Peyer's patch (tissue), 4 donors: ENCODE measurements around the gene TRUB2.

ENCODE experiments used
- POLR2A ChIP-seq, 2 donors: fragments of 450-650 bp; IDR thresholded peaks; one replicate each; pipeline ENCODE4 v1.5.1; 2017; ENCODE audit warnings: antibody characterized with exemption in 2 of 2, mild to moderate bottlenecking in 2 of 2, moderate library complexity in 2 of 2
- TF ChIP-seq, protein P1 (sequence below), 6 experiments: fragments of 450-650 bp in 4 of 6; fragments of 200-600 bp in 2 of 6; sonication (generic) in 1 of 6; IDR thresholded peaks; one replicate each; pipeline ENCODE4 v1.5.1; 2017 to 2019; ENCODE audit warnings: antibody characterized with exemption in 6 of 6, mild to moderate bottlenecking in 3 of 6, moderate library complexity in 1 of 6

GRCh38 chr9:128266868-128267590, 55.2 kb downstream of the TRUB2 start:
- TF ChIP-seq, protein P1, sequence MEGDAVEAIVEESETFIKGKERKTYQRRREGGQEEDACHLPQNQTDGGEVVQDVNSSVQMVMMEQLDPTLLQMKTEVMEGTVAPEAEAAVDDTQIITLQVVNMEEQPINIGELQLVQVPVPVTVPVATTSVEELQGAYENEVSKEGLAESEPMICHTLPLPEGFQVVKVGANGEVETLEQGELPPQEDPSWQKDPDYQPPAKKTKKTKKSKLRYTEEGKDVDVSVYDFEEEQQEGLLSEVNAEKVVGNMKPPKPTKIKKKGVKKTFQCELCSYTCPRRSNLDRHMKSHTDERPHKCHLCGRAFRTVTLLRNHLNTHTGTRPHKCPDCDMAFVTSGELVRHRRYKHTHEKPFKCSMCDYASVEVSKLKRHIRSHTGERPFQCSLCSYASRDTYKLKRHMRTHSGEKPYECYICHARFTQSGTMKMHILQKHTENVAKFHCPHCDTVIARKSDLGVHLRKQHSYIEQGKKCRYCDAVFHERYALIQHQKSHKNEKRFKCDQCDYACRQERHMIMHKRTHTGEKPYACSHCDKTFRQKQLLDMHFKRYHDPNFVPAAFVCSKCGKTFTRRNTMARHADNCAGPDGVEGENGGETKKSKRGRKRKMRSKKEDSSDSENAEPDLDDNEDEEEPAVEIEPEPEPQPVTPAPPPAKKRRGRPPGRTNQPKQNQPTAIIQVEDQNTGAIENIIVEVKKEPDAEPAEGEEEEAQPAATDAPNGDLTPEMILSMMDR (IDR thresholded peaks at IDR 0.05) = no peak
- no peak for TF ChIP-seq POLR2A (IDR thresholded peaks at IDR 0.05)
